ENCODE measurements around the gene AUTS2.
"Not testable (repeated sequence)": the region's sequence is repeated elsewhere in the genome, so short reads cannot be mapped to it uniquely, and the experiment has no call there.

AUTS2 gene

GRCh38 chr7:70242826-70243225 lies 644.6 kb downstream of the AUTS2 start:
- H3K9me3 Mint-ChIP-seq = no peaks in the 10 kb centered on the region
- H3K27me3 Mint-ChIP-seq (ENCODE audit: low read depth) = no peaks in the 10 kb centered on the region
- no peaks in the 10 kb centered on the region for H3K36me3 Mint-ChIP-seq (ENCODE audit: low read depth)
- no peaks in the 10 kb centered on the region for H3K4me1 Mint-ChIP-seq (ENCODE audit: low read depth)
- H3K27ac Mint-ChIP-seq = no peak overlapping the region
- H3K4me3 Mint-ChIP-seq = no peak overlapping the region
- DNase-seq (ENCODE audit: low spot score) = no peak

- Mint-ChIP-seq H3K4me1 (ENCODE audit: low read depth) (no peaks in the 10 kb centered on the region), H3K4me3 (no peak overlapping the region), H3K27me3 (ENCODE audit: low read depth) (no peaks in the 10 kb centered on the region), H3K36me3 (ENCODE audit: low read depth) (no peaks in the 10 kb centered on the region), H3K27ac (no peak overlapping the region), H3K9me3 (peaks cover under 1% of the 10 kb centered on the region)
- no peak for DNase-seq (ENCODE audit: low spot score)
Measured at GRCh38 chr7:70243443-70243842, 645.2 kb downstream of the AUTS2 start.

- Mint-ChIP-seq H3K9me3 (peaks cover 26% of the 10 kb centered on the region), H3K4me1 (ENCODE audit: low read depth) (no peaks in the 10 kb centered on the region), H3K4me3 (no peak overlapping the region), H3K27ac (no peak overlapping the region), H3K27me3 (ENCODE audit: low read depth) (no peaks in the 10 kb centered on the region), H3K36me3 (ENCODE audit: low read depth) (no peaks in the 10 kb centered on the region)
- no peak for DNase-seq (ENCODE audit: low spot score)
Measured at GRCh38 chr7:70257921-70258320, 659.6 kb downstream of the AUTS2 start.

GRCh38 chr7:70259502-70259901 lies 661.2 kb downstream of the AUTS2 start:
- Mint-ChIP-seq H3K4me3 (no peak overlapping the region), H3K27me3 (ENCODE audit: low read depth) (no peaks in the 10 kb centered on the region), H3K36me3 (ENCODE audit: low read depth) (no peaks in the 10 kb centered on the region), H3K4me1 (ENCODE audit: low read depth) (no peaks in the 10 kb centered on the region), H3K9me3 (peaks cover 18% of the 10 kb centered on the region), H3K27ac (no peak overlapping the region)
- DNase-seq (ENCODE audit: low spot score) = no peak

- no peak overlapping the region for H3K4me3 Mint-ChIP-seq
- DNase-seq (ENCODE audit: low spot score) = no peak
- no peaks in the 10 kb centered on the region for H3K9me3 Mint-ChIP-seq
- H3K36me3 Mint-ChIP-seq (ENCODE audit: low read depth) = no peaks in the 10 kb centered on the region
- no peaks in the 10 kb centered on the region for H3K4me1 Mint-ChIP-seq (ENCODE audit: low read depth)
- H3K27ac Mint-ChIP-seq = no peak overlapping the region
- H3K27me3 Mint-ChIP-seq (ENCODE audit: low read depth) = no peaks in the 10 kb centered on the region
Measured at GRCh38 chr7:70263471-70264255, 665.4 kb downstream of the AUTS2 start.

GRCh38 chr7:70266186-70266585 lies 667.9 kb downstream of the AUTS2 start:
- H3K36me3 Mint-ChIP-seq (ENCODE audit: low read depth) = no peaks in the 10 kb centered on the region
- no peaks in the 10 kb centered on the region for H3K9me3 Mint-ChIP-seq
- no peak for DNase-seq (ENCODE audit: low spot score)
- H3K4me1 Mint-ChIP-seq (ENCODE audit: low read depth) = no peaks in the 10 kb centered on the region
- no peaks in the 10 kb centered on the region for H3K27me3 Mint-ChIP-seq (ENCODE audit: low read depth)
- no peak overlapping the region for H3K27ac Mint-ChIP-seq
- no peak overlapping the region for H3K4me3 Mint-ChIP-seq

GRCh38 chr7:70267381-70268120 lies 669.3 kb downstream of the AUTS2 start:
- no peaks in the 10 kb centered on the region for H3K9me3 Mint-ChIP-seq
- no peaks in the 10 kb centered on the region for H3K27me3 Mint-ChIP-seq (ENCODE audit: low read depth)
- H3K27ac Mint-ChIP-seq = no peak overlapping the region
- no peak for DNase-seq (ENCODE audit: low spot score)
- H3K4me1 Mint-ChIP-seq (ENCODE audit: low read depth) = no peaks in the 10 kb centered on the region
- H3K36me3 Mint-ChIP-seq (ENCODE audit: low read depth) = no peaks in the 10 kb centered on the region
- H3K4me3 Mint-ChIP-seq = no peak overlapping the region

- H3K4me1 Mint-ChIP-seq (ENCODE audit: low read depth) = no peaks in the 10 kb centered on the region
- no peaks in the 10 kb centered on the region for H3K27me3 Mint-ChIP-seq (ENCODE audit: low read depth)
- no peaks in the 10 kb centered on the region for H3K9me3 Mint-ChIP-seq
- H3K36me3 Mint-ChIP-seq (ENCODE audit: low read depth) = no peaks in the 10 kb centered on the region
- DNase-seq (ENCODE audit: low spot score) = no peak
- H3K27ac Mint-ChIP-seq = no peak overlapping the region
- no peak overlapping the region for H3K4me3 Mint-ChIP-seq
Measured at GRCh38 chr7:70268179-70268578, 669.9 kb downstream of the AUTS2 start.

GRCh38 chr7:70270149-70270548 lies 671.9 kb downstream of the AUTS2 start:
- H3K27me3 Mint-ChIP-seq (ENCODE audit: low read depth) = no peaks in the 10 kb centered on the region
- H3K4me1 Mint-ChIP-seq (ENCODE audit: low read depth) = no peaks in the 10 kb centered on the region
- H3K36me3 Mint-ChIP-seq (ENCODE audit: low read depth) = no peaks in the 10 kb centered on the region
- no peak for DNase-seq (ENCODE audit: low spot score)
- no peak overlapping the region for H3K4me3 Mint-ChIP-seq
- no peaks in the 10 kb centered on the region for H3K9me3 Mint-ChIP-seq
- H3K27ac Mint-ChIP-seq = no peak overlapping the region

- H3K4me1 Mint-ChIP-seq (ENCODE audit: low read depth) = no peaks in the 10 kb centered on the region
- no peak overlapping the region for H3K4me3 Mint-ChIP-seq
- DNase-seq (ENCODE audit: low spot score) = no peak
- no peaks in the 10 kb centered on the region for H3K36me3 Mint-ChIP-seq (ENCODE audit: low read depth)
- H3K27ac Mint-ChIP-seq = no peak overlapping the region
- no peaks in the 10 kb centered on the region for H3K9me3 Mint-ChIP-seq
- no peaks in the 10 kb centered on the region for H3K27me3 Mint-ChIP-seq (ENCODE audit: low read depth)
Measured at GRCh38 chr7:70271617-70272081, 673.4 kb downstream of the AUTS2 start.

GRCh38 chr7:70275570-70275969 lies 677.3 kb downstream of the AUTS2 start:
- not testable (repeated sequence) for H3K9me3 Mint-ChIP-seq; H3K4me1 Mint-ChIP-seq (ENCODE audit: low read depth); H3K27ac Mint-ChIP-seq; H3K27me3 Mint-ChIP-seq (ENCODE audit: low read depth); DNase-seq (ENCODE audit: low spot score); H3K4me3 Mint-ChIP-seq; H3K36me3 Mint-ChIP-seq (ENCODE audit: low read depth)

GRCh38 chr7:70285187-70285586 lies 686.9 kb downstream of the AUTS2 start:
- Mint-ChIP-seq H3K27me3 (ENCODE audit: low read depth) (no peaks in the 10 kb centered on the region), H3K9me3 (peaks cover 4% of the 10 kb centered on the region), H3K4me3 (no peak overlapping the region), H3K36me3 (ENCODE audit: low read depth) (no peaks in the 10 kb centered on the region), H3K4me1 (ENCODE audit: low read depth) (no peaks in the 10 kb centered on the region), H3K27ac (no peak overlapping the region)
- no peak for DNase-seq (ENCODE audit: low spot score)

GRCh38 chr7:70285854-70286253 lies 687.6 kb downstream of the AUTS2 start:
- no peak overlapping the region for H3K27ac Mint-ChIP-seq
- H3K9me3 Mint-ChIP-seq = peaks cover 4% of the 10 kb centered on the region
- H3K27me3 Mint-ChIP-seq (ENCODE audit: low read depth) = no peaks in the 10 kb centered on the region
- no peak for DNase-seq (ENCODE audit: low spot score)
- no peaks in the 10 kb centered on the region for H3K4me1 Mint-ChIP-seq (ENCODE audit: low read depth)
- H3K4me3 Mint-ChIP-seq = no peak overlapping the region
- no peaks in the 10 kb centered on the region for H3K36me3 Mint-ChIP-seq (ENCODE audit: low read depth)

- Mint-ChIP-seq H3K9me3 (peaks cover 4% of the 10 kb centered on the region), H3K36me3 (ENCODE audit: low read depth) (no peaks in the 10 kb centered on the region), H3K4me1 (ENCODE audit: low read depth) (no peaks in the 10 kb centered on the region), H3K27me3 (ENCODE audit: low read depth) (no peaks in the 10 kb centered on the region), H3K4me3 (no peak overlapping the region), H3K27ac (no peak overlapping the region)
- DNase-seq (ENCODE audit: low spot score) = no peak
Measured at GRCh38 chr7:70288781-70289456, 690.6 kb downstream of the AUTS2 start.

Data from T-helper 2 cell treated with Interferon-gamma antibody and Interleukin-4, amounts not matched to agents 5 μg/mL and 100 μg/mL, for 36 hours (primary cell).